ENCODE measurements around the gene RASSF9.

- no peak for TF ChIP-seq DACH1 (IDR thresholded peaks at IDR 0.05; ENCODE audit: partially characterized antibody)
- no peak for TF ChIP-seq TAF1 (IDR thresholded peaks at IDR 0.05; ENCODE audit: control insufficient read depth, extremely low read depth, insufficient read depth, low read length, severe bottlenecking)
- TF ChIP-seq TCFL5 (CRISPR knock-in tag; conservative IDR thresholded peaks at IDR 0.05): no peak
- no peak for TF ChIP-seq MAFF (IDR thresholded peaks at IDR 0.05; ENCODE audit: low read length)
- TF ChIP-seq ZBTB11 (CRISPR knock-in tag; IDR thresholded peaks at IDR 0.05): no peak
- TF ChIP-seq BHLHE40 (IDR thresholded peaks at IDR 0.05; ENCODE audit: low read length): no peak
- no peak for TF ChIP-seq CBX5 (IDR thresholded peaks at IDR 0.05; ENCODE audit: borderline replicate concordance, low read depth)
- no peak for TF ChIP-seq CTCF (IDR thresholded peaks at IDR 0.05 in 2 of 3, conservative IDR thresholded peaks at IDR 0.05 in 1 of 3; ENCODE audit: insufficient read depth in 2 of 3, low read depth in 1 of 3, low read length in 3 of 3)
- no peak for TF ChIP-seq SMAD4 (CRISPR knock-in tag; conservative IDR thresholded peaks at IDR 0.05)
- TF ChIP-seq ATF2 (CRISPR knock-in tag; IDR thresholded peaks at IDR 0.05): no peak
- TF ChIP-seq POLR2A (conservative IDR thresholded peaks at IDR 0.05): no peak
- no peak for TF ChIP-seq ZNF740 (CRISPR knock-in tag; IDR thresholded peaks at IDR 0.05)
- no peak for TF ChIP-seq ZNF740 (tag; IDR thresholded peaks at IDR 0.05)
Observed at GRCh38 chr12:85823436-85824180, 12.6 kb downstream of the RASSF9 start.

Measured in K562 (cell line).